HG02981 (cell line): ENCODE measurements around the gene NPAS2.

Source experiments
- ATAC-seq: cut with Tn5 transposase; IDR thresholded peaks from one replicate; pipeline ENCODE4 v1.9.1; 2021; ENCODE audit warnings: mild to moderate bottlenecking, moderate library complexity; ENCODE audit not compliant: unreplicated experiment

Gene NPAS2

GRCh38 chr2:101037161-101037755 is 217.3 kb downstream of the NPAS2 start:
- no peak for ATAC-seq

- ATAC-seq = no peak
Observed at GRCh38 chr2:101038455-101039255, 218.7 kb downstream of the NPAS2 start.

DNA sequence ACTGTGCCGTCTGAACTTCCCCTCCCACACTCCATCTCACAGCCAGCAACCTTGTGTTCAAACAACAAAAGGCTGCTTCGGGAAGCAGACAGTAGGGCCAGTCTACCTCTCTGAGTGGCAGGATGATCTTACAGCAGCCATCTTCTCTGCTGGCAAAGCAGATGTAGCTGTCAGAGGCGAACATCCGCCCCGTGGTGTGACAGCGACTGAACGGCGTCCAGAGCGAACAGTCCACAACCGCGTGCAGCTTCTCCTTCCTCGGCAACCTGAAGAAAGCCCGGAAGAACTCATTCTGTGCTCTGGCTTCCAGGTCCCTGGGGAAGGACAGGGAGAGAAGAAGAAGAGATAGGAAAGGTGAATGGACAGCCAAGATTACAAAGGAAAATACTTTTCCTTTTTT is 220.1 kb downstream of the NPAS2 start:
- no peak for ATAC-seq

- ATAC-seq = no peak
Observed at GRCh38 chr2:101040761-101041160, 220.8 kb downstream of the NPAS2 start.

GRCh38 chr2:101041413-101041812 is 221.5 kb downstream of the NPAS2 start:
- no peak for ATAC-seq

- ATAC-seq = no peak
Observed at GRCh38 chr2:101045330-101045729, 225.4 kb downstream of the NPAS2 start.
